HepG2 (cell line): ENCODE measurements around the gene SEMA4A. TPM values are rescaled to one million over a fixed set of nuclear protein-coding genes. Genes with fewer than 3 reads are reported as not detected.

Source experiments
- CBX2 ChIP-seq, 2 experiments: fragments of 200-600 bp in 1 of 2; sonication (generic); formaldehyde crosslinking in 1 of 2; IDR thresholded peaks; 2 replicates each; pipeline versions ENCODE4 v1.7.0 to v1.8.1; 2018 to 2022; ENCODE audit warnings: low read depth in 2 of 2, low read length in 1 of 2, mild to moderate bottlenecking in 1 of 2, missing genetic modification reagents in 1 of 2
- HOXA3 ChIP-seq: sonication (generic); formaldehyde crosslinking; IDR thresholded peaks from 2 replicates; pipeline ENCODE4 v1.5.0; 2020; ENCODE audit warnings: missing genetic modification reagents
- NONO ChIP-seq, 2 experiments: fragments of 450-650 bp in 1 of 2; sonication (generic) in 1 of 2; formaldehyde crosslinking in 1 of 2; IDR thresholded peaks in 1 of 2; conservative IDR thresholded peaks in 1 of 2; 2 replicates each; pipeline versions ENCODE4 v1.6.1 to v1.8.0; 2017 to 2022; ENCODE audit warnings: mild to moderate bottlenecking in 1 of 2, missing genetic modification reagents in 1 of 2, moderate library complexity in 1 of 2
- POGK ChIP-seq: sonication (generic); formaldehyde crosslinking; conservative IDR thresholded peaks from 2 replicates; pipeline ENCODE4 v1.8.0; 2022; ENCODE audit warnings: mild to moderate bottlenecking, moderate library complexity, missing genetic modification reagents
- RAD21 ChIP-seq: fragments of 450-650 bp; formaldehyde crosslinking; IDR thresholded peaks from 2 replicates; pipeline ENCODE4 v1.5.0; 2020; ENCODE audit warnings: mild to moderate bottlenecking
- STAT6 ChIP-seq: sonication (generic); formaldehyde crosslinking; IDR thresholded peaks from 2 replicates; pipeline ENCODE4 v1.4.0; 2020; ENCODE audit warnings: missing genetic modification reagents, mild to moderate bottlenecking, borderline replicate concordance
- TFAP4 ChIP-seq: sonication (generic); IDR thresholded peaks from 2 replicates; pipeline ENCODE4 v1.6.1; 2016; ENCODE audit warnings: low read depth, borderline replicate concordance
- TRAFD1 ChIP-seq: sonication (generic); formaldehyde crosslinking; IDR thresholded peaks from 2 replicates; pipeline ENCODE4 v1.5.1; 2020; ENCODE audit warnings: missing genetic modification reagents, mild to moderate bottlenecking, borderline replicate concordance
- ZNF407 ChIP-seq: sonication (generic); formaldehyde crosslinking; IDR thresholded peaks from one replicate; pipeline ENCODE4 v1.5.1; 2020; ENCODE audit warnings: mild to moderate bottlenecking, missing genetic modification reagents; ENCODE audit errors: not compliant biosample characterization
- ZNF598 ChIP-seq: sonication (generic); formaldehyde crosslinking; IDR thresholded peaks from 2 replicates; pipeline ENCODE4 v1.5.1; 2020; ENCODE audit warnings: mild to moderate bottlenecking, missing genetic modification reagents, borderline replicate concordance
- polyA plus RNA-seq, 8 experiments: library from polyadenylated mRNA; depleted of rRNA in 3 of 8; stranded (reverse) in 7 of 8; unstranded in 1 of 8; fragments of >200 nt; fragmentation: Illumina TruSeq in 4 of 8; extraction: Trizol in 4 of 8; gene quantifications; 2 replicates each; pipeline versions ENCODE4 v1.2.1 to v1.2.3, GENCODE V29; 2011 to 2016; ENCODE audit warnings: low read depth in 4 of 8, missing spikeins in 1 of 8, mixed read lengths in 1 of 8; ENCODE audit not compliant: insufficient read depth in 1 of 8
- total RNA-seq, 5 experiments: library from RNA; depleted of rRNA; stranded (reverse); fragments of >200 nt; fragmentation: Illumina TruSeq; extraction: Trizol; gene quantifications; 2 replicates each; pipeline ENCODE4 v1.2.3, GENCODE V29; 2016; ENCODE audit warnings: low read depth in 1 of 5

Gene SEMA4A
- total and polyA plus RNA-seq, 2 of the 13 experiments (the other 11 are each of a cell fraction or from before 2014, with no cell fraction given): 0.09 to 0.20 TPM

GRCh38 chr1:156193488-156194299, 40.3 kb downstream of the SEMA4A start, which contains the start of gene SLC25A44 (continued):
- TF ChIP-seq ZNF407 (CRISPR knock-in tag) (peak; percentile 49), TFAP4 (peak; percentile 8; the same call in 1 of the 2 replicates), POGK (CRISPR knock-in tag) (peak; percentile 72; the same call in 1 of the 2 replicates), STAT6 (no peak), RAD21 (peak; percentile 31; the same call in 1 of the 2 replicates), NONO (IDR thresholded peaks at IDR 0.05) (no peak), NONO (CRISPR knock-in tag; conservative IDR thresholded peaks at IDR 0.05) (peak; percentile 30; the same call in 1 of the 2 replicates), ZNF598 (CRISPR knock-in tag) (0 out of 2 replicates have a peak, but pooled peaks have one; percentile 42), CBX2 (IDR thresholded peaks at IDR 0.05; ENCODE audit: low read depth, low read length) (no peak), CBX2 (CRISPR knock-in tag; IDR thresholded peaks at IDR 0.05; ENCODE audit: low read depth) (no peak), HOXA3 (CRISPR knock-in tag) (peak; percentile 98), TRAFD1 (no peak)
